Smooth muscle cell (in vitro differentiated cells): Measurements from ENCODE around the gene RELL1. TPM values are rescaled to one million over a fixed set of nuclear protein-coding genes. Genes with fewer than 3 reads are reported as not detected.
"Not testable (repeated sequence)": the region's sequence is repeated elsewhere in the genome, so short reads cannot be mapped to it uniquely, and the experiment has no call there.

Experiments
- DNase-seq: peaks from one replicate; lab custom pipeline; 2025; ENCODE audit not compliant: unreplicated experiment; lab: John Stamatoyannopoulos, UW
- H2AFZ ChIP-seq: fragments of 200-600 bp; sonication (generic); 2 replicates; pipeline ENCODE4 v1.6.0; 2016; ENCODE audit warnings: antibody characterized with exemption, low read depth, mild to moderate bottlenecking
- H3F3A ChIP-seq: fragments of 200-600 bp; sonication (generic); 2 replicates; pipeline ENCODE4 v1.6.0; 2017; ENCODE audit warnings: antibody characterized with exemption, low read depth
- H3K27ac ChIP-seq: fragments of 200-600 bp; sonication (generic); 2 replicates; pipeline ENCODE4 v1.5.1; 2016; ENCODE audit warnings: low read depth, mild to moderate bottlenecking
- H3K27me3 ChIP-seq: fragments of 200-600 bp; sonication (generic); 2 replicates; pipeline ENCODE4 v1.6.1; 2016; ENCODE audit warnings: low read depth, mild to moderate bottlenecking
- H3K36me3 ChIP-seq: fragments of 200-600 bp; sonication (generic); 2 replicates; pipeline ENCODE4 v1.5.1; 2016; ENCODE audit warnings: low read depth
- H3K4me1 ChIP-seq: fragments of 200-600 bp; sonication (generic); 2 replicates; pipeline ENCODE4 v1.5.1; 2016; ENCODE audit warnings: low read depth
- H3K4me2 ChIP-seq: fragments of 200-600 bp; sonication (generic); 2 replicates; pipeline ENCODE4 v1.6.0; 2016; ENCODE audit warnings: mild to moderate bottlenecking
- H3K4me3 ChIP-seq: fragments of 200-600 bp; sonication (generic); 2 replicates; pipeline ENCODE4 v1.5.1; 2016; ENCODE audit warnings: mild to moderate bottlenecking
- H3K79me2 ChIP-seq: fragments of 200-600 bp; sonication (generic); 2 replicates; pipeline ENCODE4 v1.6.0; 2016; ENCODE audit warnings: low read depth, mild to moderate bottlenecking
- H3K9ac ChIP-seq: fragments of 200-600 bp; sonication (generic); 2 replicates; pipeline ENCODE4 v1.6.0; 2016; ENCODE audit warnings: low read depth
- H3K9me3 ChIP-seq: fragments of 200-600 bp; sonication (generic); replicated peaks from 2 replicates; pipeline ENCODE4 v1.5.1; 2016; ENCODE audit warnings: low read depth
- H4K20me1 ChIP-seq: fragments of 200-600 bp; sonication (generic); 2 replicates; pipeline ENCODE4 v1.6.0; 2016; ENCODE audit warnings: low read depth
- CTCF ChIP-seq: fragments of 200-600 bp; sonication (generic); IDR thresholded peaks from 2 replicates; pipeline ENCODE4 v1.5.1; 2017; ENCODE audit warnings: borderline replicate concordance, mild to moderate bottlenecking, antibody characterized with exemption; ENCODE audit not compliant: insufficient read depth, poor library complexity, severe bottlenecking
- WGBS: methylation state at CpG from one replicate; pipeline ENCODE4 v1.1.7; 2016; ENCODE audit warnings: low lambda C conversion rate; 5-methylcytosine and 5-hydroxymethylcytosine counted together
- polyA plus RNA-seq: library from polyadenylated mRNA; unstranded; fragments of >200 nt; fragmentation: Nextera tagmentation; extraction: Ambion mirVana; gene quantifications from 2 replicates; pipeline ENCODE4 v1.2.1, GENCODE V29; 2016
- total RNA-seq: library from RNA; depleted of rRNA; stranded (reverse); fragments of >200 nt; gene quantifications from 2 replicates; pipeline ENCODE4 v1.2.3, GENCODE V29; 2014

RELL1 gene
- total and polyA plus RNA-seq, 2 experiments from 2014 or later: 3.5 to 36.3 TPM

GRCh38 chr4:37671072-37671471 is 15.1 kb downstream of the RELL1 start:
- peaks cover 30% of the 10 kb centered on the region for H3K79me2 ChIP-seq
- TF ChIP-seq CTCF: no peak
- no peaks in the 10 kb centered on the region for H3K27me3 ChIP-seq
- no peaks in the 10 kb centered on the region for H3K9me3 ChIP-seq
- WGBS: 50% methylated on average over 2 of the region's 2 CpGs
- H3K36me3 ChIP-seq: no peaks in the 10 kb centered on the region
- H4K20me1 ChIP-seq: peaks cover 46% of the 10 kb centered on the region
- no peak overlapping the region for H3K27ac ChIP-seq
- H3K9ac ChIP-seq: no peak overlapping the region
- peaks cover 6% of the 10 kb centered on the region for H3K4me1 ChIP-seq
- DNase-seq: no peak
- H3F3A ChIP-seq: no peaks in the 10 kb centered on the region
- H3K4me3 ChIP-seq: no peak overlapping the region
- H2AFZ ChIP-seq: no peak overlapping the region
- H3K4me2 ChIP-seq: no peak overlapping the region

- Histone ChIP-seq H3K27ac (no peak overlapping the region), H3K4me2 (no peak overlapping the region), H3K9me3 (no peaks in the 10 kb centered on the region), H3K27me3 (no peaks in the 10 kb centered on the region), H3K4me1 (peaks cover 12% of the 10 kb centered on the region), H3F3A (peaks cover 2% of the 10 kb centered on the region), H2AFZ (no peak overlapping the region), H3K79me2 (peaks cover 30% of the 10 kb centered on the region), H3K36me3 (no peaks in the 10 kb centered on the region), H3K9ac (no peak overlapping the region), H4K20me1 (peaks cover 44% of the 10 kb centered on the region), H3K4me3 (no peak overlapping the region)
- no peak for DNase-seq
- TF ChIP-seq CTCF: no peak
- WGBS: 63% methylated on average over 1 of the region's 1 CpG
Observed at GRCh38 chr4:37670249-37670648, 15.9 kb downstream of the RELL1 start.

GRCh38 chr4:37669124-37669523 is 17.1 kb downstream of the RELL1 start:
- Histone ChIP-seq H3K79me2 (peaks cover 38% of the 10 kb centered on the region), H4K20me1 (peaks cover 34% of the 10 kb centered on the region), H3K4me1 (peaks cover 20% of the 10 kb centered on the region)
- H3K36me3 ChIP-seq, H3K9ac ChIP-seq, DNase-seq, H3K9me3 ChIP-seq, H3F3A ChIP-seq, H3K4me2 ChIP-seq, H3K27me3 ChIP-seq, H3K27ac ChIP-seq, H2AFZ ChIP-seq, H3K4me3 ChIP-seq: not testable (repeated sequence)
- WGBS: 94% methylated on average over 4 of the region's 26 CpGs

- no peaks in the 10 kb centered on the region for H3K27me3 ChIP-seq
- peaks cover 34% of the 10 kb centered on the region for H3K79me2 ChIP-seq
- peaks cover 30% of the 10 kb centered on the region for H3K4me1 ChIP-seq
- WGBS: 62% methylated on average over 2 of the region's 2 CpGs
- no peaks in the 10 kb centered on the region for H3K9me3 ChIP-seq
- peak overlapping the region; percentile 67 for H3K27ac ChIP-seq
- no peak overlapping the region for H3K9ac ChIP-seq
- no peak for DNase-seq
- peaks cover 18% of the 10 kb centered on the region for H4K20me1 ChIP-seq
- H3K36me3 ChIP-seq: no peaks in the 10 kb centered on the region
- TF ChIP-seq CTCF: no peak
- H3F3A ChIP-seq: peaks cover 10% of the 10 kb centered on the region
- no peak overlapping the region for H3K4me3 ChIP-seq
- peak overlapping the region; percentile 45 for H3K4me2 ChIP-seq
- H2AFZ ChIP-seq: no peak overlapping the region
Observed at GRCh38 chr4:37667197-37668100, 18.7 kb downstream of the RELL1 start.
